T follicular helper cell (primary cell): Measurements from ENCODE around the gene GLP2R.
"Not testable (repeated sequence)": the region's sequence is repeated elsewhere in the genome, so short reads cannot be mapped to it uniquely, and the experiment has no call there.

ENCODE experiments used
- DNase-seq: peaks from one replicate; pipeline ENCODE4 v3.0.0-alpha.2; 2020; ENCODE audit warnings: low read depth
- total RNA-seq, 2 experiments: gene quantifications; one replicate each; lab custom pipeline; 2026; lab: John Stamatoyannopoulos, UW

Gene GLP2R
- total RNA-seq, result 0 reads per million in 2 experiments

DNA sequence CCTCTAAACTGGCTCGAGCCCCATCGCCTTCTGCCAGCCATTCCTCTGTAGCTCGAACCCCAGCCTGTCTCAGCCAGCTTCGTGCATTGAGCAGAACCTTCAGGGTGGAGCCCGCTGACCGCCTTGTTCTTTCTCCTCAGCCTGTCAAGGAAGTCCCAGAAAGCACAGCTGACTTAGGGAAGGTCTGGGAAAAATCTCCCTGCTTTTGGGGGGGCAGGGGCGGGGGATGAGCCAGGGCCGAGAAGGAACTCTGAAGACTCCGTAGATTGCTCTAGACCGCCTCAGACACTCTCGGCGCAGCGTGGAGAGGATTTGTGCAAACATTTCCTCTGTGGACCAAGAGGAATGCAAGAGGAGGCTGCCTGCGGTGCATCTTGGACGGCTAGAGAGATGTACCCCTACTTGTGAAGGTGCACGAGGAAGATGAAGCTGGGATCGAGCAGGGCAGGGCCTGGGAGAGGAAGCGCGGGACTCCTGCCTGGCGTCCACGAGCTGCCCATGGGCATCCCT, at the start of gene GLP2R:
Gene GLP2R, plus strand, starts transcription at position 284 of the 510 bp plus-strand sequence. Its CDS starts 140 bp downstream, at position 424.
- no peak for DNase-seq

DNA sequence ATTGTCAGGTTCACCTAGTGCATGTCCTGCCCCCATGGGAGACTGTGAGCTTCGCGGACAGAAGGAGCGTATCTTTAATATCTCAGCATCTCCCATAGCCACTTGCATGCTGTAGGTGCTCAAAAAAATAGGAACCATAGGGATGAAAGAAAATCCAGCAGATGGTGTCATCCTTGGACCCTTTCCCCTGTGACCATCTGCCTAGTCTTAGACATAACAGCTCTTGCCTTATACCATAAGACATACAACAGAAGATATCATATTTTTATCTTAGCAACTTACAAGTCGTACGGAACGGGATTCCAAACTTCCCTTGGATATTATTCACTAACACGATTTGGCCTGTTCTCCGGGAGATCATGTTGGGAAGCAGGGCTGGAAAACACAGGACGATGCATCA, 48.8 kb upstream of the GLP2R start:
- no peak for DNase-seq

GRCh38 chr17:9780552-9780951, 45.2 kb upstream of the GLP2R start:
- DNase-seq, result no peak

DNA sequence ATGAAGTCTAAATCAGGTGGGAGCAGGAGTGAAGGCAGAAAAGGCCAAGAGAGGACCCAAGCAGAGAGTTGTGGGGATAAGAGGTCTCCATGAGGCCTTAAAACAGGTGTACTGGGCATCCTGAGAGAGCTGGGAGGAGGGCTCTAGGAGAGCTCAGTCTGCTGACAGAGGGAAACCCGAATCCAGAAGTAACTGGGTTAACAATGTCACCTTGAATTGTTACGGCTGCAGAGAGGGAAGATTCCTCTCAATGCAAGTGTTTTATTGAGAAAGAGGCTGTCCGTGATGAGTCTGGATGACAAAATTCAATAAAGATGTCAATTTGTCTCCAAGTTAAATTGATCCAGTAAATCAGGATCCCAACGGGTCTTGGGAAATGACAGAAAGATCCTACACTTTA, 42.7 kb upstream of the GLP2R start:
- DNase-seq, result no peak

DNA sequence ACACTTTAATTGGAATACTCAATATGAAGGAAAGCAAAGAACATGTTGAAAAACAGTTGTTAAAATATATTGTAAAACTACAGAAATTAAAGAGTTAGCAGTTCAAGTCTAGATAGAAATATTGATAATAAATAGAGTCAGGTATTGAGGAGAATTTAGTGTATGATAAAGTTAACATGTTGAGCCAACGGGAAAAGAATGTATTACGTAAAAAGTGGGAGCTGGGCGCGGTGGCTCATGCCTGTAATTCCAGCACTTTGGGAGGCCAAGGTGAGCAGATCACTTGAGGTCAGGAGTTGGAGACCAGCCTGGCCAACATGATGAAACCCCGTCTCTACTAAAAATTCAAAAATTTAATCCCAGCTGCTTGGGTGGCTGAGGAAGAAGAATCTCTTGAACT, 42.3 kb upstream of the GLP2R start:
- not testable (repeated sequence) for DNase-seq

DNA sequence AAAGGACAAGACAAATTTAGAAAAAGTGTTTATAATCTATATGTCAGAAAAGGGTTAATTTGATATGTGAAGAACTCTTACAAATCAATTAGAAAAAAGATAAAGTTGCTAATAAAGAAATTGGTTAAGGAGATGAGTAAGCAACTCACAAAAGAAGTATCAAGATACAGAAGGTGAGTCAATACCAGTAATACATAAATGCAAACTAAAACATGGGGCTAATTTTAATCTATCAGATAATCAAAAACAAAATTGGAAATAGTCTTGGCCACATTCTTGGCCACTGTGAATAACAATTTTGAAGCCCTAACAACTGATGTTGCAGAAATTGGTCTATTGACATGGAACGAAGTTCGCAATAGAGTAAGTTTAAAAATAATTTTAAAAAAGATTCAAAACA, 41.2 kb upstream of the GLP2R start:
- no peak for DNase-seq

DNA sequence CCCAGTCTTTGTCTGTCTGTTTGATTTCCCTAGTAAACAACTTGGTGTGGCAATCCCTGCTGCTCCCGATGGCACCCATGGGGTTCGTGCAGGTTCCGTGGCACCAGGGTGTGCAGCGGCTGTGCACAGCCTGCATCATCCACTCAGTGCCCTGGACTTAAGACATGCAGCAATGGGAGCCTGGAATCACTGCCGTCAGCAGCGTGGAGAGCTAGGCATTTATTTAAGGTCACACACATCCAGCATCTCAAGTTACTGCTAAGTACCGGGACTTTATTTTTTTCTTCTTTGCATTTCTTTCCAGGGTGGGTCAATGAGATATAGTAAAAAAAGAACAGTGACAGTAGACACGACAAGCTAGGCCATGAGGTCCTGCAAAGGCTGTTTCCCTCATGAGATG, 37.1 kb upstream of the GLP2R start:
- DNase-seq, result no peak

GRCh38 chr17:9790316-9790715, 35.4 kb upstream of the GLP2R start:
- no peak for DNase-seq

DNA sequence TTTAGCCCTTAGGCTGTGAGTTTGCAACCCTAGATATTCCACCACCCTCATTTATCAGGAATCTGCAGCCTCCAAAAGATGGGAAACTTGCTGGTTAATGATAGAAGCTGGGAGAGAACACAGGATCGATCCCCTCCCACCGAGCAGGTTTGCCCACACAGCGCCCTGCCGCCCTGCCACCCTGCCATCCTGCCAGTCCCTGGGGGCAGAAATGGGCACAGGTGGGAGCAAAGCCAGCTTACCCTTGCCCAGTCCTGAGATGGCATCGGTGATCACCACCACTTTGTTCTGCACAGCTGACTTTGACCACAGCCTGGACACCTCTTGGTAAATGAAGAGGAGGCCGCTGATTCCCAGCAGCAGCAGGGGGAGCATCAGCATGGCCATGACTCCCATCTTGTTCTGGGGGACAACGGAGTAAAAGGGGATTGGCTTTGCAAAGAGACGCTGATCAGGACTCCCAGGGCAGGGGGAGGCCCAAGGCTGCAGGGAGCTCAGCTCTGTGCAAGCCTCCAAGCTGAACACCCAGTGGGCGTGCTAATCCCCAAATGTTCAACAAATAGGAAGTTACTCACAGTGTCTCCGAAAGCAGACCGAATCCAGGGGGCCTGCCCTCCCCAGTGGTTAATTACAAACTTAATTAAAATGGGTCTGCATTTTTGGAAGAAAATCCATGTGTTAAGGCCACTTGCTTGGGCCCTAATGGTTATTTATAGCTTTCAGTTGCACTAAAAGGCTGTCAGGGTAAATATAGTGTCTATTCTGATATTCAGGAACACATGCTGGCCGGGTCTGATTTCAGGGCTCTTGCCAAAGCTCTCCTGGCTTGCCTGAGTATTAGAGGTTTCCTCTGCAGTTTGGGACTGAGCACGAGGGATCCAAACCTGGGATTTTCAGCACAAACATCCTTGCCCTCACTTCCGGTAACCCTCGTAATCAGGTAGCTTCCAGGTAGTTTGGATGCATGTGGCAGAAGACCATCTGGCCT, 34.5 kb upstream of the GLP2R start, which contains the start of gene DHRS7C:
Gene DHRS7C, minus strand, starts transcription at position 704 of the 988 bp plus-strand sequence. Its CDS starts 308 bp downstream, at position 396.
- DNase-seq, result no peak

GRCh38 chr17:9792181-9792840, 33.4 kb upstream of the GLP2R start:
- no peak for DNase-seq

- no peak for DNase-seq
Observed at GRCh38 chr17:9798008-9798407, 27.7 kb upstream of the GLP2R start.

GRCh38 chr17:9798724-9799123, 27.0 kb upstream of the GLP2R start:
- DNase-seq, result no peak

GRCh38 chr17:9801505-9801904, 24.2 kb upstream of the GLP2R start:
- no peak for DNase-seq

- no peak for DNase-seq
Observed at GRCh38 chr17:9802294-9802693, 23.4 kb upstream of the GLP2R start.

DNA sequence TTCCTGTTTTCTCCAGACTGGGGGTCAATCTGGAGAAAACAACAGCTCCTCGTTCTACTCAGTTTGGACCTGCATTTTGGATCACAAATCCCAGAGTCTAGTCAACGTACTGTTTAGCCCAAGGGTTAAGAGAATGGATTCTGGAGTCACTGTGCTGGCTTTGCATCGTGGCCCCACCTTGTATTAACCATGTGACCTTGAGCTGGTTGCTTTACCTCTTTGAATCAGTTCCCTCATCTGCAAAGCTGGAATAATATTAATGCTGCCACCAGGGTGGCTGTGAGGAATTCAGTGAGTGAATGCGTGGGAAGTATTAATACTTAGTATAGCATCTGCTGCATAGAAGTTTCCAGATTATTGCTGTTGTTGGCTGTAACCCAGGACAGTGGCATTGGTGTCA, 23.0 kb upstream of the GLP2R start:
- no peak for DNase-seq

DNA sequence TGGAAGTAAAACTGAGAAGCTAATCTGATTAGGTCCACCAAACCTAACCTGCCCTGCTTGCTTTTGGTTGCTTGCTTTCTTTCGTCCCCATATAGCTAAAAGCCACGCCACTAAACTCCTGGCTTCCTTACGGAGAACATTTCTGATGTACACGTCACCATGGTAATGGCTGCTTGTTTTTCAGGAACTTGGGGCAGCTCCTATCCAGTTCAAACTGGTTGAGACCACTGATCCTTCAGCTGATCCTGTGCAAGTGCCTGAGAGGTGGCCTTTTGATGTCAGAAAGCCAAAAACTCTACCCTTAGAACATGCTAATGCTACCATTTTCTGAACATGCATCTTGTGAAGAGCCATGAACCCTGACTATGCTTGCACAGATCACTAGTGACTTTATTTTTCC, 20.0 kb upstream of the GLP2R start:
- DNase-seq, result no peak

GRCh38 chr17:9806699-9807098, 19.0 kb upstream of the GLP2R start:
- DNase-seq, result no peak

DNA sequence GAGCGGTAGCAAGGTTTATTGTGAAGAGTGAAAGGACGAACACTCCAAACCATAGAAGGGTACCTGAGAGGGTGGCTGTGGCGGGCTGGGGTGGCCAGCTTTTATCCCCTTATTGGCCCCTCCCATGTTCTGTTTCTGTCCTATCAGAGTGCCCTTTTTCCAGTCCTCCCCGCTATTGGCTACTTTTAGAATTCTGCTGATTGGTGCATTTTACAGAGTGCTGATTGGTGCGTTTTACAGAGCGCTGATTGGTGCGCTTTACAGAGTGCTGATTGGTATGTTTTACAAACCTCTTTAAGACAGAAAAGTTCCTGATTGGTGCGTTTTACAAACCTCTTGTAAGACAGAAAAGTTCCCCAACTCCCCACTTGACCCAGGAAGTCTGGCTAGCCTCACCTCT, 16.3 kb upstream of the GLP2R start:
- DNase-seq, result no peak

DNA sequence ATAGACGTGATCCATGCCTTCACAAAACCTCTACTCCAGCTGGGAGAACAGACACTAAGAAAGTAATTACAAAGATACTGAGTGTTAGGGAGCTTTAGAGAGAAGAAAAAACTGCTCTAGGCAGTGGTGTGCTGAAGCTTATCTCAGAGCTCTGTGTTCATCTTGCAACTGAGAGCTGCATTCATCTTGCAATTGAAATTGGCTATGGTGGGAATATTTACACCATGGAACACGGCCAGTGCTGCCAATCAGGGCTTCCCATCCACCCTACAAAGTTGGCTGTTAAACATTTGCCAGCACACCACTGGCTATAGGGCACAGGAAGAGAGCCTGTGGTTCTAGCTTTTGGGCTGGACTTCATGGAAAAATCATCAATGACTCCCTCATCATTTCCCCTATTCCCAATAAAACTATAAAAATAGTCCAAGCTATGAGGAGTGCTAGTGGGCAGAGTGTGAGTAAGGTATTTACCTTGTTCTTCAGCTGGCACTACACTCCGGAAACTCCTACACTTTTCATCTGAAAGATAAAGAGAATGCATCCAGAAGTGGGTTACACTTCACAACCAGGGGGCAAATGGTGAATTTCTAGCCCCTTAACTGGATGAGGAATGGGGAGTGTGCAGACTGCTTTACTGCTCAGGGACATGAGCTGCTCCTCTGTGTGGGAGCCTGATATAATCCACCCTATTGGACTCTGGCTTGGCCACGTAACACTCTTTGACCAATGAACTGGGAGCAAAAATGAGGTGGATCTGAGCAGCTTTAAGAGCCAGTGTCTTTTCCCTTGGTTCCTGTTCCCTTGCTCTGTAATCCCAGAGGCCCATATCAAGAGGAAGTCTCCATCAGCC, 15.4 kb upstream of the GLP2R start:
- DNase-seq, result no peak

- DNase-seq, result no peak
Observed at GRCh38 chr17:9811086-9811485, 14.6 kb upstream of the GLP2R start.

GRCh38 chr17:9811537-9811936, 14.2 kb upstream of the GLP2R start:
- no peak for DNase-seq

DNA sequence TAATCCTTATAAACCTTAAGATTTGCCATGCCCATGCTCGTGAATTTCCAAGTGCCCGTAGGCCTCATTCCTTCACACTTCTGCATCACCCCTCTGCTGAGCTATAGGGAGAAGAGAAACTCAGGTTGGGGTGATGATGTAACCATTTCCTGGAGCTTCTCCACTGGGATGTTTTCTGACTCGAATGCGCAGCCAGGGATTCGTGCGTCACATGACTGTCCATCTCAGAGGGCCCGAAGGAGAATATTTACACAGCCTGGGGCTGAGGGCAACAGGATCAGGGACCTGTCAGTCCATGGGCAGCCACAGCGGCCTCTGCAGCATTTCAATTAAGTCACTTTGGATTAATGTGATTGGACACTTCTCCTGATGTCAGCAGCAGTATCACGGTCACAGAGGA, 12.6 kb upstream of the GLP2R start:
- DNase-seq, result no peak
